H1 (cell line): ENCODE measurements around the gene TRMT61A. TPM values are rescaled to one million over a fixed set of nuclear protein-coding genes. Genes with fewer than 3 reads are reported as not detected.
A peak's percentile ranks its signal among the peaks of the same experiment; 100 is the strongest.

Source experiments
- CTCF ChIA-PET: fragments of 300-600 bp; sonication (Branson Sonifier 250); formaldehyde crosslinking; loops from one replicate; lab custom pipeline; 2021; ENCODE audit not compliant: partially characterized antibody; lab: Charles Lee
- POLR2A ChIA-PET: fragments of 300-600 bp; sonication (Branson Sonifier 250); formaldehyde crosslinking; loops from one replicate; lab custom pipeline; 2021; ENCODE audit warnings: inconsistent platforms; ENCODE audit not compliant: partially characterized antibody; lab: Charles Lee
- DNase-seq, 2 experiments: peaks; one replicate each; pipeline versions ENCODE4 v3.0.0 to v3.0.0-alpha.2; 2010 to 2022; ENCODE audit warnings: low spot score in 2 of 2, low read depth in 1 of 2, mixed read lengths in 1 of 2
- FAIRE-seq: peaks from 2 replicates; lab custom pipeline; 2011; peaks lifted over from hg19 to GRCh38; lab: Jason Lieb, UNC
- H2AFZ ChIP-seq: 2 replicates; pipeline ENCODE4 v1.8.1; 2012; ENCODE audit warnings: low read length, inconsistent platforms
- H2AK5ac ChIP-seq: 2 replicates; pipeline ENCODE4 v1.6.1; 2013; ENCODE audit warnings: low read depth, low read length
- H2BK120ac ChIP-seq: replicated peaks from 2 replicates; pipeline ENCODE3; 2013; ENCODE audit warnings: low read depth, low read length, inconsistent platforms
- H2BK12ac ChIP-seq: 2 replicates; pipeline ENCODE4 v1.6.1; 2013; ENCODE audit warnings: low read depth, low read length
- H2BK15ac ChIP-seq: 2 replicates; pipeline ENCODE4 v1.6.1; 2013; ENCODE audit warnings: low read length
- H2BK20ac ChIP-seq: 2 replicates; pipeline ENCODE4 v1.6.1; 2013; ENCODE audit warnings: low read length
- H2BK5ac ChIP-seq: 2 replicates; pipeline ENCODE4 v1.6.1; 2013; ENCODE audit warnings: low read depth, low read length
- H3K14ac ChIP-seq: 2 replicates; pipeline ENCODE4 v1.6.1; 2013; ENCODE audit warnings: inconsistent platforms; ENCODE audit not compliant: insufficient read length
- H3K18ac ChIP-seq: 2 replicates; pipeline ENCODE4 v1.6.1; 2013; ENCODE audit warnings: low read length; ENCODE audit errors: extremely low read depth
- H3K23ac ChIP-seq: 2 replicates; pipeline ENCODE4 v1.6.1; 2013; ENCODE audit warnings: inconsistent platforms; ENCODE audit not compliant: insufficient read length
- H3K23me2 ChIP-seq: 2 replicates; pipeline ENCODE4 v1.6.1; 2013; ENCODE audit warnings: low read depth, low read length
- H3K27ac ChIP-seq: 2 replicates; pipeline ENCODE4 v1.6.1; 2011; ENCODE audit warnings: low read depth, low read length, inconsistent platforms
- H3K27me3 ChIP-seq, 4 experiments: replicated peaks in 1 of 4; 1 replicate in 1 of 4; 2 replicates in 3 of 4; pipeline versions ENCODE4 v1.6.1 to v1.8.1; 2011 to 2013; ENCODE audit warnings: low read length in 3 of 4, mild to moderate bottlenecking in 3 of 4, inconsistent platforms in 2 of 4, mixed read lengths in 2 of 4, moderate library complexity in 1 of 4; ENCODE audit not compliant: control insufficient read depth in 3 of 4, insufficient read depth in 3 of 4; ENCODE audit errors: extremely low read depth in 1 of 4
- H3K36me3 ChIP-seq, 4 experiments: 2 replicates each; pipeline versions ENCODE4 v1.6.1 to v1.8.1; 2011 to 2013; ENCODE audit warnings: mild to moderate bottlenecking in 4 of 4, low read length in 3 of 4, moderate library complexity in 2 of 4, control low read depth in 1 of 4, inconsistent platforms in 1 of 4; ENCODE audit not compliant: insufficient read depth in 4 of 4, control insufficient read depth in 2 of 4
- H3K4ac ChIP-seq: replicated peaks from 2 replicates; pipeline ENCODE3; 2013; ENCODE audit warnings: low read length, low read depth, mixed read lengths, inconsistent platforms; ENCODE audit not compliant: insufficient read length
- H3K4me1 ChIP-seq, 4 experiments: replicated peaks in 1 of 4; 1 replicate in 1 of 4; 2 replicates in 3 of 4; pipeline versions ENCODE4 v1.6.1 to v1.8.1; 2011 to 2013; ENCODE audit warnings: low read length in 3 of 4, inconsistent platforms in 2 of 4, mixed read lengths in 1 of 4; ENCODE audit not compliant: insufficient read depth in 4 of 4, control insufficient read depth in 3 of 4
- H3K4me2 ChIP-seq, 2 experiments: 2 replicates each; pipeline versions ENCODE4 v1.6.1 to v1.8.1; 2011 to 2013; ENCODE audit warnings: low read depth in 2 of 2, low read length in 2 of 2, control low read depth in 1 of 2, inconsistent platforms in 1 of 2, mild to moderate bottlenecking in 1 of 2; ENCODE audit not compliant: insufficient read depth in 1 of 2
- H3K4me3 ChIP-seq, 4 experiments: fragments of 200-600, 300-600 bp in 1 of 4; sonication (generic), shearing (Covaris generic), sonication (Bioruptor Twin) in 1 of 4; 2 replicates each; pipeline versions ENCODE4 v1.5.1 to v1.8.1; 2011 to 2016; ENCODE audit warnings: low read length in 4 of 4, low read depth in 3 of 4, control low read depth in 2 of 4, inconsistent platforms in 2 of 4, mild to moderate bottlenecking in 2 of 4, mixed read lengths in 1 of 4, moderate library complexity in 1 of 4; ENCODE audit not compliant: insufficient read depth in 2 of 4; ENCODE audit errors: extremely low read depth in 1 of 4
- H3K56ac ChIP-seq: replicated peaks from 2 replicates; pipeline ENCODE3; 2013; ENCODE audit warnings: low read depth, mild to moderate bottlenecking, mixed read lengths, low read length, inconsistent platforms; ENCODE audit not compliant: insufficient read length
- H3K79me1 ChIP-seq: 2 replicates; pipeline ENCODE4 v1.6.1; 2013; ENCODE audit warnings: low read depth, low read length, control low read depth
- H3K79me2 ChIP-seq, 2 experiments: 2 replicates each; pipeline versions ENCODE4 v1.6.1 to v1.8.1; 2012 to 2013; ENCODE audit warnings: low read length in 2 of 2, mild to moderate bottlenecking in 2 of 2, inconsistent platforms in 1 of 2; ENCODE audit not compliant: insufficient read depth in 2 of 2, control insufficient read depth in 1 of 2
- H3K9ac ChIP-seq, 4 experiments: replicated peaks in 1 of 4; 1 replicate in 1 of 4; 2 replicates in 3 of 4; pipeline versions ENCODE4 v1.6.1 to v1.8.1; 2011 to 2013; ENCODE audit warnings: low read depth in 3 of 4, low read length in 3 of 4, control low read depth in 2 of 4, mild to moderate bottlenecking in 2 of 4, moderate library complexity in 2 of 4, inconsistent platforms in 1 of 4; ENCODE audit errors: extremely low read depth in 1 of 4
- H3K9me3 ChIP-seq, 2 experiments: 2 replicates each; pipeline versions ENCODE4 v1.6.1 to v1.8.1; 2012 to 2013; ENCODE audit warnings: mild to moderate bottlenecking in 2 of 2, moderate library complexity in 2 of 2, control low read depth in 1 of 2, inconsistent platforms in 1 of 2, low read depth in 1 of 2, low read length in 1 of 2, mixed read lengths in 1 of 2; ENCODE audit not compliant: insufficient read depth in 2 of 2
- H4K20me1 ChIP-seq, 2 experiments: replicated peaks in 1 of 2; 2 replicates each; pipeline versions ENCODE3 to v1.8.1; 2011 to 2013; ENCODE audit warnings: inconsistent platforms in 2 of 2, low read length in 2 of 2, mild to moderate bottlenecking in 1 of 2; ENCODE audit not compliant: insufficient read depth in 2 of 2, control insufficient read depth in 1 of 2
- H4K5ac ChIP-seq: 2 replicates; pipeline ENCODE4 v1.6.1; 2013; ENCODE audit warnings: low read length, low read depth, mixed read lengths, inconsistent platforms; ENCODE audit not compliant: insufficient read length
- H4K8ac ChIP-seq: 2 replicates; pipeline ENCODE4 v1.8.0; 2013; ENCODE audit warnings: mild to moderate bottlenecking, moderate library complexity, low read length, inconsistent platforms; ENCODE audit not compliant: insufficient read depth; ENCODE audit errors: extremely low read depth
- H4K91ac ChIP-seq: replicated peaks from 2 replicates; pipeline ENCODE3; 2013; ENCODE audit warnings: low read length, mixed read lengths, inconsistent platforms; ENCODE audit not compliant: insufficient read length
- CEBPB ChIP-seq: IDR thresholded peaks from 2 replicates; pipeline ENCODE4 v1.6.1; 2012; ENCODE audit warnings: low read depth, low read length
- EGR1 ChIP-seq: IDR thresholded peaks from 2 replicates; pipeline ENCODE4 v1.6.1; 2011; ENCODE audit warnings: low read depth, low read length, borderline replicate concordance
- HDAC6 ChIP-seq: IDR thresholded peaks from one replicate; pipeline ENCODE4 v1.7.1; 2012; ENCODE audit warnings: low read depth, mild to moderate bottlenecking, inconsistent platforms, low read length, moderate library complexity
- KDM5A ChIP-seq: fragments of 200-600 bp; IDR thresholded peaks from 2 replicates; pipeline ENCODE4 v1.7.1; 2012; ENCODE audit warnings: mild to moderate bottlenecking, low read length, inconsistent platforms, mixed read lengths
- MAFK ChIP-seq: IDR thresholded peaks from 2 replicates; pipeline ENCODE4 v1.6.1; 2012; ENCODE audit warnings: low read depth, mild to moderate bottlenecking, improper control_type of control experiment, low read length
- MAX ChIP-seq: IDR thresholded peaks from 2 replicates; pipeline ENCODE4 v1.6.1; 2012; ENCODE audit warnings: inconsistent platforms
- SAP30 ChIP-seq: fragments of 300-600 bp; sonication (generic); IDR thresholded peaks from 2 replicates; pipeline ENCODE4 v1.7.1; 2012; ENCODE audit warnings: low read length, moderate library complexity, mild to moderate bottlenecking, inconsistent platforms; ENCODE audit not compliant: insufficient read depth, insufficient replicate concordance
- SIN3A ChIP-seq, 2 experiments: IDR thresholded peaks in 1 of 2; conservative IDR thresholded peaks in 1 of 2; 2 replicates each; pipeline ENCODE4 v1.6.1; 2011 to 2012; ENCODE audit warnings: low read length in 2 of 2, improper control_type of control experiment in 1 of 2, low read depth in 1 of 2, mild to moderate bottlenecking in 1 of 2
- TEAD4 ChIP-seq: IDR thresholded peaks from 2 replicates; pipeline ENCODE4 v1.6.1; 2012; ENCODE audit warnings: low read depth, low read length, inconsistent platforms, mixed read lengths
- WGBS, 2 experiments: shearing (Covaris generic) in 1 of 2; methylation state at CpG; one replicate each; pipeline versions ENCODE4 v1.1.6 to v1.1.7; 2013 to 2015; ENCODE audit warnings: low lambda C conversion rate in 2 of 2, mixed read lengths in 2 of 2, inconsistent platforms in 1 of 2, low coverage in 1 of 2, missing lambda C conversion rate in 1 of 2; ENCODE audit not compliant: insufficient replicate concordance in 2 of 2, insufficient coverage in 1 of 2, insufficient read length in 1 of 2; ENCODE audit errors: extremely low coverage in 1 of 2, missing lambda C conversion rate in 1 of 2; 5-methylcytosine and 5-hydroxymethylcytosine counted together
- polyA plus RNA-seq, 7 experiments: library from polyadenylated mRNA; depleted of rRNA in 3 of 7; stranded (reverse) in 5 of 7; unstranded in 2 of 7; fragments of >200 nt in 5 of 7; fragments of 200-250 nt in 2 of 7; gene quantifications; 1 replicate in 5 of 7; 2 replicates in 1 of 7; 4 replicates in 1 of 7; pipeline versions ENCODE4 v1.2.1 to v1.2.3, GENCODE V29; 2011 to 2013; ENCODE audit warnings: missing spikeins in 2 of 7, mixed read lengths in 2 of 7
- total RNA-seq: library from RNA; stranded (reverse); fragmentation: NEBNext Ultra II Directional; extraction: Animal tissue kit (Norgen Biotek cat#: 25700); gene quantifications from 2 replicates; pipeline ENCODE4 v1.2.1, GENCODE V29; 2021

Gene TRMT61A
- total and polyA plus RNA-seq, 2 of the 8 experiments (the other 6 are each of a cell fraction or from before 2014, with no cell fraction given): 15.8 to 19.0 TPM

GRCh38 chr14:103529383-103530365 is 678 bp downstream of the TRMT61A start:
- no peak overlapping the region for H3K18ac ChIP-seq
- H4K5ac ChIP-seq: no peak overlapping the region
- H3K27ac ChIP-seq: peak overlapping the region; percentile 59; the same call in 1 of the 2 replicates
- H3K36me3 ChIP-seq: peaks cover 0 to 10% (median 1%) of the 10 kb centered on the region in 4 experiments; a peak in 3 of 8 replicates
- peaks cover 24% of the 10 kb centered on the region for H3K79me1 ChIP-seq
- H2BK120ac ChIP-seq: no peak overlapping the region
- peak overlapping the region; percentile 97 for H3K4ac ChIP-seq
- ChIA-PET POLR2A (interaction anchor here (0.6 to 29.8 kb wide), 11 partner anchors 11 to 379 kb away, joined by 3 to 844 read pairs (median 3); partner anchors contain the start of genes BAG5, CKB and EIF5), CTCF (interaction anchor here (0.6 to 28.8 kb wide), 5 partner anchors 17 to 425 kb away, joined by 3 to 921 read pairs (median 3); partner anchors contain the start of gene CKB)
- no peaks in the 10 kb centered on the region for H3K9me3 ChIP-seq
- peak overlapping the region; percentile 87 to 97 for H3K4me2 ChIP-seq
- no peak overlapping the region for H3K23ac ChIP-seq
- peaks cover 0 to 12% (median 10%) of the 10 kb centered on the region in 4 experiments; a peak in 6 of 7 replicates for H3K4me1 ChIP-seq
- no peak overlapping the region for H2BK5ac ChIP-seq
- peaks cover 0 to 7% (median 0%) of the 10 kb centered on the region in 4 experiments; a peak in 2 of 7 replicates for H3K27me3 ChIP-seq
- peak overlapping the region; percentile 44 for H4K91ac ChIP-seq
- TF ChIP-seq SAP30 (peak; percentile 90), MAFK (no peak), EGR1 (no peak), TEAD4 (no peak), SIN3A (conservative IDR thresholded peaks at IDR 0.05 in 1 of 2, IDR thresholded peaks at IDR 0.05 in 1 of 2; ENCODE audit: low read depth in 1 of 2, low read length in 2 of 2) (no peak), CEBPB (no peak), HDAC6 (no peak), KDM5A (0 out of 2 replicates have a peak, but pooled peaks have one; percentile 2), MAX (no peak)
- DNase-seq (no peak), FAIRE-seq (no peak)
- H3K14ac ChIP-seq: no peak overlapping the region
- WGBS, 2 experiments: 54% methylated on average over 42 of the region's 42 CpGs; no CpG with 5 or more reads in 1 of the 2 experiments
- H3K79me2 ChIP-seq: peaks cover 5 to 20% of the 10 kb centered on the region in 2 experiments; a peak in 3 of 4 replicates
- peak overlapping the region; percentile 61 to 97 (median 94) for H3K4me3 ChIP-seq
- H2AFZ ChIP-seq: no peak overlapping the region
- H3K9ac ChIP-seq: peak overlapping the region; percentile 59 to 82 (median 68)
- H2BK12ac ChIP-seq: no peak overlapping the region; the same call in 1 of the 2 replicates
- peaks cover 13 to 37% of the 10 kb centered on the region in 2 experiments for H4K20me1 ChIP-seq
- H2AK5ac ChIP-seq: 0 out of 2 replicates have a peak overlapping the region, but pooled peaks have one; percentile 61
- peak overlapping the region; percentile 79 for H4K8ac ChIP-seq
- no peak overlapping the region for H2BK20ac ChIP-seq
- no peak overlapping the region for H2BK15ac ChIP-seq
- H3K56ac ChIP-seq: peak overlapping the region; percentile 44
- H3K23me2 ChIP-seq: peaks cover 8% of the 10 kb centered on the region; the same call in 1 of the 2 replicates
